Spleen (tissue), 3 donors: Measurements from ENCODE around the gene GNAO1.

Experiments
- POLR2A ChIP-seq, 3 donors: fragments of 450-650 bp; IDR thresholded peaks; one replicate each; pipeline ENCODE4 v1.5.1; 2017; ENCODE audit warnings: antibody characterized with exemption in 3 of 3, mild to moderate bottlenecking in 1 of 3
- POLR2AphosphoS5 ChIP-seq, 3 donors: sonication (generic); formaldehyde crosslinking; IDR thresholded peaks; one replicate each; pipeline ENCODE4 v1.5.1; 2017; ENCODE audit warnings: antibody characterized with exemption in 3 of 3

DNA sequence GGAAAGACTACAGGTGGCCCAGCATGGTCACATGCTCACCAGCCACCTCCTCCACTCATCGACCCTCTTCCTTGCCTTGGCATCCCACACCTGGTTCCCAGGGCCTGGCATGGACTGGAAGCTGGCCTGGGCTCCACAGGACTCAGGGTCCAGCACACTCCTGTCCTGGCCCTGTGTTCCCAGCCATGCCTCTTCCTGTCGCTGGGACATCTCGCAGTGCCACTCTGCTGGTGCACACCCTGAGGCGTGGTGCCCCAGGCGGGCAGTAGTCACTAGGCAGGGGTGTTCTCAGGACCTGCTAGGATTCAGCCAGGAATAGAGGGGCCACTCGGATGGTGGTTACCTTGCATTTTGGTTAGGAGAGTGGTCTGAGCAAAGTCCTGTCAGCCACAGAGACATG, 134.7 kb downstream of the GNAO1 start:
- TF ChIP-seq POLR2A (IDR thresholded peaks at IDR 0.05) (no peak), POLR2AphosphoS5 (IDR thresholded peaks at IDR 0.05) (no peak)
